ENCODE results near the gene ENAH.

- TF ChIP-seq, protein P1, sequence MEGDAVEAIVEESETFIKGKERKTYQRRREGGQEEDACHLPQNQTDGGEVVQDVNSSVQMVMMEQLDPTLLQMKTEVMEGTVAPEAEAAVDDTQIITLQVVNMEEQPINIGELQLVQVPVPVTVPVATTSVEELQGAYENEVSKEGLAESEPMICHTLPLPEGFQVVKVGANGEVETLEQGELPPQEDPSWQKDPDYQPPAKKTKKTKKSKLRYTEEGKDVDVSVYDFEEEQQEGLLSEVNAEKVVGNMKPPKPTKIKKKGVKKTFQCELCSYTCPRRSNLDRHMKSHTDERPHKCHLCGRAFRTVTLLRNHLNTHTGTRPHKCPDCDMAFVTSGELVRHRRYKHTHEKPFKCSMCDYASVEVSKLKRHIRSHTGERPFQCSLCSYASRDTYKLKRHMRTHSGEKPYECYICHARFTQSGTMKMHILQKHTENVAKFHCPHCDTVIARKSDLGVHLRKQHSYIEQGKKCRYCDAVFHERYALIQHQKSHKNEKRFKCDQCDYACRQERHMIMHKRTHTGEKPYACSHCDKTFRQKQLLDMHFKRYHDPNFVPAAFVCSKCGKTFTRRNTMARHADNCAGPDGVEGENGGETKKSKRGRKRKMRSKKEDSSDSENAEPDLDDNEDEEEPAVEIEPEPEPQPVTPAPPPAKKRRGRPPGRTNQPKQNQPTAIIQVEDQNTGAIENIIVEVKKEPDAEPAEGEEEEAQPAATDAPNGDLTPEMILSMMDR (IDR thresholded peaks at IDR 0.05; ENCODE audit: insufficient read depth, low read depth, low read length): no peak
- TF ChIP-seq EZH2 (IDR thresholded peaks at IDR 0.05; ENCODE audit: insufficient read depth, low read length): no peak
Observed at GRCh38 chr1:225660544-225660946, 7.6 kb upstream of the ENAH start.
